ENCODE results near the gene DMWD. TPM values are rescaled to one million over a fixed set of nuclear protein-coding genes. Genes with fewer than 3 reads are reported as not detected.
A peak's percentile ranks its signal among the peaks of the same experiment; 100 is the strongest.
"Not testable (repeated sequence)": the region's sequence is repeated elsewhere in the genome, so short reads cannot be mapped to it uniquely, and the experiment has no call there.

Gene DMWD
- total and polyA plus RNA-seq, 2 of the 13 experiments (the other 11 are each of a cell fraction or from before 2014, with no cell fraction given) = 10.3 to 14.9 TPM

- CTCF ChIA-PET (ENCODE audit: low intra/inter-chr PET ratio, low total read pairs) = no interaction called here
- FAIRE-seq = no peak
- Histone ChIP-seq H3K4me1 (ENCODE audit: insufficient read depth, low read length) (peaks cover 20% of the 10 kb centered on the region), H3K9ac (ENCODE audit: insufficient read depth, low read depth, low read length) (no peak overlapping the region), H3K4me2 (ENCODE audit: low read depth, low read length) (no peak overlapping the region), H3K4me3 (replicated peaks in 1 of 3; ENCODE audit: insufficient read depth in 1 of 3, low read depth in 2 of 3, low read length in 3 of 3) (no peak overlapping the region), H3K27ac (ENCODE audit: extremely low read length, insufficient read depth, low read length) (no peak overlapping the region), H3K9me3 (ENCODE audit: low read length) (no peaks in the 10 kb centered on the region), H3K27me3 (ENCODE audit: control insufficient read depth in 1 of 2, insufficient read depth in 2 of 2, low read length in 2 of 2) (peaks cover 0 to 29% of the 10 kb centered on the region in 2 experiments; a peak in 2 of 5 replicates), H2AFZ (ENCODE audit: low read length) (no peak overlapping the region), H3K79me2 (ENCODE audit: insufficient read depth, low read length) (no peaks in the 10 kb centered on the region), H3K36me3 (replicated peaks in 1 of 2; ENCODE audit: control insufficient read depth in 1 of 2, insufficient read depth in 2 of 2, low read length in 2 of 2) (no peaks in the 10 kb centered on the region), H4K20me1 (ENCODE audit: insufficient read depth, low read length) (no peaks in the 10 kb centered on the region)
- POLR2A ChIA-PET = interaction anchor here (1.8 to 2.0 kb wide), 2 partner anchors 14 to 16 kb away, joined by 9 to 11 read pairs; partner anchors contain the start of gene SIX5
- no peak for TF ChIP-seq MXD1 (CRISPR knock-in tag; IDR thresholded peaks at IDR 0.05)
- TF ChIP-seq CTCF (CRISPR knock-in tag; IDR thresholded peaks at IDR 0.05) = peak; percentile 50
- 44% methylated on average over 2 of the region's 6 CpGs for WGBS (ENCODE audit: low lambda C conversion rate)
- intact Hi-C loops (cut with micrococcal nuclease; ENCODE audit: unreplicated experiment) = no loop called here
- ATAC-seq = peak; percentile 61
- no peak for DNase-seq (ENCODE audit: low spot score)
- no TSS peak for BruUV-seq (replicated peaks)
- in situ Hi-C loops (cut with HindIII; ENCODE audit: extremely low pct_ligation_motif_present, low pct_unique_long_range_greater_than_20kb) = no loop called here
Measured at GRCh38 chr19:45753548-45753947, 39.1 kb downstream of the DMWD start.

GRCh38 chr19:45752639-45753038 lies 40.0 kb downstream of the DMWD start:
- H3K27me3 ChIP-seq (ENCODE audit: control insufficient read depth in 1 of 2, insufficient read depth in 2 of 2, low read length in 2 of 2) = peaks cover 0 to 26% of the 10 kb centered on the region in 2 experiments; a peak in 2 of 5 replicates
- POLR2A ChIA-PET = interaction anchor here (1.5 kb wide), 1 partner anchor 17 kb away, joined by 8 read pairs; the partner anchor contains the start of gene SIX5

GRCh38 chr19:45751483-45751882 lies 41.2 kb downstream of the DMWD start:
- FAIRE-seq; in situ Hi-C loops (cut with HindIII; ENCODE audit: extremely low pct_ligation_motif_present, low pct_unique_long_range_greater_than_20kb); H3K9ac ChIP-seq (ENCODE audit: insufficient read depth, low read depth, low read length); CTCF ChIA-PET (ENCODE audit: low intra/inter-chr PET ratio, low total read pairs); ATAC-seq; intact Hi-C loops (cut with micrococcal nuclease; ENCODE audit: unreplicated experiment); BruUV-seq (replicated peaks); H4K20me1 ChIP-seq (ENCODE audit: insufficient read depth, low read length); H3K9me3 ChIP-seq (ENCODE audit: low read length); H2AFZ ChIP-seq (ENCODE audit: low read length); H3K27ac ChIP-seq (ENCODE audit: extremely low read length, insufficient read depth, low read length); H3K4me3 ChIP-seq (replicated peaks in 1 of 3; ENCODE audit: insufficient read depth in 1 of 3, low read depth in 2 of 3, low read length in 3 of 3); H3K4me2 ChIP-seq (ENCODE audit: low read depth, low read length); DNase-seq (ENCODE audit: low spot score); H3K79me2 ChIP-seq (ENCODE audit: insufficient read depth, low read length); H3K36me3 ChIP-seq (replicated peaks in 1 of 2; ENCODE audit: control insufficient read depth in 1 of 2, insufficient read depth in 2 of 2, low read length in 2 of 2); H3K4me1 ChIP-seq (ENCODE audit: insufficient read depth, low read length): not testable (repeated sequence)
- WGBS (ENCODE audit: low lambda C conversion rate) = 44% methylated on average over 10 of the region's 10 CpGs
- H3K27me3 ChIP-seq (ENCODE audit: control insufficient read depth in 1 of 2, insufficient read depth in 2 of 2, low read length in 2 of 2) = peaks cover 0 to 25% of the 10 kb centered on the region in 2 experiments; a peak in 2 of 5 replicates
- POLR2A ChIA-PET = interaction anchor here (1.5 kb wide), 1 partner anchor 19 kb away, joined by 8 read pairs; the partner anchor contains the start of gene SIX5

More at GRCh38 chr19:45752639-45753038, 40.0 kb downstream of the DMWD start:
- CTCF ChIA-PET (ENCODE audit: low intra/inter-chr PET ratio, low total read pairs) = no interaction called here
- FAIRE-seq (no peak), ATAC-seq (no peak), DNase-seq (ENCODE audit: low spot score) (no peak)
- no peak overlapping the region for H3K9ac ChIP-seq (ENCODE audit: insufficient read depth, low read depth, low read length)
- H3K4me1 ChIP-seq (ENCODE audit: insufficient read depth, low read length) = peaks cover 11% of the 10 kb centered on the region
- H3K4me2 ChIP-seq (ENCODE audit: low read depth, low read length) = no peak overlapping the region
- intact Hi-C loops (cut with micrococcal nuclease; ENCODE audit: unreplicated experiment) = no loop called here
- WGBS (ENCODE audit: low lambda C conversion rate) = 76% methylated on average over 12 of the region's 12 CpGs
- BruUV-seq (replicated peaks) = no TSS peak
- no peak overlapping the region for H3K27ac ChIP-seq (ENCODE audit: extremely low read length, insufficient read depth, low read length)
- H3K9me3 ChIP-seq (ENCODE audit: low read length) = no peaks in the 10 kb centered on the region
- in situ Hi-C loops (cut with HindIII; ENCODE audit: extremely low pct_ligation_motif_present, low pct_unique_long_range_greater_than_20kb) = no loop called here
- no peaks in the 10 kb centered on the region for H4K20me1 ChIP-seq (ENCODE audit: insufficient read depth, low read length)
- TF ChIP-seq SRSF1 (optimal IDR thresholded peaks at IDR 0.05; ENCODE audit: low read depth, low read length) = no peak
- H3K4me3 ChIP-seq (replicated peaks in 1 of 3; ENCODE audit: insufficient read depth in 1 of 3, low read depth in 2 of 3, low read length in 3 of 3) = no peak overlapping the region
- H3K79me2 ChIP-seq (ENCODE audit: insufficient read depth, low read length) = no peaks in the 10 kb centered on the region
- H2AFZ ChIP-seq (ENCODE audit: low read length) = no peak overlapping the region
- no peaks in the 10 kb centered on the region for H3K36me3 ChIP-seq (replicated peaks in 1 of 2; ENCODE audit: control insufficient read depth in 1 of 2, insufficient read depth in 2 of 2, low read length in 2 of 2)
